SU-DHL-6 (cell line): ENCODE data around the gene CIAO3.

Experiments
- CTCF ChIP-seq: fragments of 200-600 bp; sonication (generic); IDR thresholded peaks from one replicate; pipeline ENCODE4 v1.5.1; 2017; ENCODE audit warnings: antibody characterized with exemption, mild to moderate bottlenecking, low read length, moderate library complexity; ENCODE audit not compliant: insufficient read depth, poor library complexity, severe bottlenecking
- EZH2phosphoT487 ChIP-seq: fragments of 200-600 bp; sonication (generic), shearing (Covaris generic); conservative IDR thresholded peaks from 2 replicates; pipeline ENCODE4 v1.6.1; 2018; ENCODE audit warnings: mild to moderate bottlenecking, antibody characterized with exemption, low read length, moderate library complexity, mixed read lengths

GRCh38 chr16:722835-723633, 17.8 kb downstream of the CIAO3 start:
- TF ChIP-seq CTCF (no peak), EZH2phosphoT487 (no peak)
